Trophoblast cell (in vitro differentiated cells and primary cell): ENCODE measurements around the gene RD3L.
"Not testable (repeated sequence)": the region's sequence is repeated elsewhere in the genome, so short reads cannot be mapped to it uniquely, and the experiment has no call there.

Experiments
- DNase-seq, 2 donors: peaks; one replicate each; pipeline ENCODE4 v3.0.0-alpha.2; 2016
- H2AFZ ChIP-seq: 2 replicates; pipeline ENCODE4 v1.6.1; 2013; ENCODE audit warnings: low read length, moderate library complexity, mild to moderate bottlenecking; ENCODE audit not compliant: insufficient read depth, poor library complexity
- H2AK5ac ChIP-seq: 2 replicates; pipeline ENCODE4 v1.6.1; 2013; ENCODE audit warnings: mild to moderate bottlenecking, low read length
- H2BK120ac ChIP-seq: 2 replicates; pipeline ENCODE4 v1.6.1; 2013; ENCODE audit warnings: low read length, mild to moderate bottlenecking, moderate library complexity; ENCODE audit not compliant: insufficient read depth, poor library complexity
- H2BK12ac ChIP-seq: 2 replicates; pipeline ENCODE4 v1.6.1; 2013; ENCODE audit warnings: mild to moderate bottlenecking, low read length, moderate library complexity
- H2BK5ac ChIP-seq: 2 replicates; pipeline ENCODE4 v1.6.1; 2013; ENCODE audit warnings: low read length, low read depth, moderate library complexity, mild to moderate bottlenecking; ENCODE audit not compliant: poor library complexity
- H3K14ac ChIP-seq: 2 replicates; pipeline ENCODE4 v1.6.1; 2013; ENCODE audit warnings: mild to moderate bottlenecking, low read length
- H3K18ac ChIP-seq: 2 replicates; pipeline ENCODE4 v1.6.1; 2013; ENCODE audit warnings: mild to moderate bottlenecking, low read length
- H3K23ac ChIP-seq: 2 replicates; pipeline ENCODE4 v1.6.1; 2013; ENCODE audit warnings: low read length
- H3K27ac ChIP-seq: 2 replicates; pipeline ENCODE4 v1.5.1; 2013; ENCODE audit warnings: low read depth, mild to moderate bottlenecking, inconsistent platforms, low read length, moderate library complexity
- H3K27me3 ChIP-seq: 2 replicates; pipeline ENCODE4 v1.6.1; 2013; ENCODE audit warnings: inconsistent platforms, mild to moderate bottlenecking, low read length, moderate library complexity; ENCODE audit not compliant: insufficient read depth
- H3K36me3 ChIP-seq, 2 experiments: 1 replicate in 1 of 2; 2 replicates in 1 of 2; pipeline ENCODE4 v1.6.1; 2013; ENCODE audit warnings: low read length in 2 of 2, mild to moderate bottlenecking in 2 of 2, moderate library complexity in 1 of 2; ENCODE audit not compliant: insufficient read depth in 2 of 2, control insufficient read depth in 1 of 2
- H3K4ac ChIP-seq: 2 replicates; pipeline ENCODE4 v1.6.1; 2013; ENCODE audit warnings: low read depth, mild to moderate bottlenecking, low read length, moderate library complexity
- H3K4me1 ChIP-seq, 2 experiments: 1 replicate in 1 of 2; 2 replicates in 1 of 2; pipeline ENCODE4 v1.6.1; 2013; ENCODE audit warnings: low read length in 2 of 2, mild to moderate bottlenecking in 2 of 2, moderate library complexity in 1 of 2; ENCODE audit not compliant: insufficient read depth in 2 of 2, control insufficient read depth in 1 of 2
- H3K4me2 ChIP-seq: 2 replicates; pipeline ENCODE4 v1.6.1; 2013; ENCODE audit warnings: inconsistent platforms, mild to moderate bottlenecking, low read length, moderate library complexity
- H3K4me3 ChIP-seq: 2 replicates; pipeline ENCODE4 v1.5.1; 2013; ENCODE audit warnings: mild to moderate bottlenecking, low read depth, low read length, inconsistent platforms
- H3K79me1 ChIP-seq: one replicate; pipeline ENCODE4 v1.6.1; 2013; ENCODE audit warnings: low read length
- H3K79me2 ChIP-seq: 2 replicates; pipeline ENCODE4 v1.6.1; 2013; ENCODE audit warnings: low read length, mild to moderate bottlenecking; ENCODE audit not compliant: control insufficient read depth, insufficient read depth, poor library complexity
- H3K9ac ChIP-seq: 2 replicates; pipeline ENCODE4 v1.6.1; 2013; ENCODE audit warnings: mild to moderate bottlenecking, low read length
- H3K9me3 ChIP-seq: 2 replicates; pipeline ENCODE4 v1.6.1; 2013; ENCODE audit warnings: low read depth, mild to moderate bottlenecking, control low read depth, inconsistent platforms, low read length; ENCODE audit not compliant: insufficient read depth
- H4K12ac ChIP-seq: 2 replicates; pipeline ENCODE4 v1.6.1; 2013; ENCODE audit warnings: low read depth, mild to moderate bottlenecking, low read length, moderate library complexity
- H4K8ac ChIP-seq: 2 replicates; pipeline ENCODE4 v1.6.1; 2013; ENCODE audit warnings: low read depth, mild to moderate bottlenecking, low read length, moderate library complexity
- H4K91ac ChIP-seq: one replicate; pipeline ENCODE4 v1.6.1; 2013; ENCODE audit warnings: low read depth, mild to moderate bottlenecking, low read length, moderate library complexity
- WGBS: extraction: QIAGEN DNeasy Blood & Tissue Kit; methylation state at CpG from one replicate; pipeline ENCODE4 v1.1.7; 2013; ENCODE audit warnings: missing lambda C conversion rate; ENCODE audit not compliant: insufficient read length, insufficient coverage; ENCODE audit errors: extremely low coverage; 5-methylcytosine and 5-hydroxymethylcytosine counted together

The RD3L gene

GRCh38 chr14:103980623-103981238, 38.4 kb upstream of the RD3L start:
- not testable (repeated sequence) for H3K79me2 ChIP-seq, H3K9me3 ChIP-seq, H2BK5ac ChIP-seq, H3K14ac ChIP-seq, H3K4ac ChIP-seq, H2BK12ac ChIP-seq, H3K18ac ChIP-seq, H3K27me3 ChIP-seq, H2AFZ ChIP-seq, H3K4me2 ChIP-seq, H3K27ac ChIP-seq, H3K79me1 ChIP-seq, H3K36me3 ChIP-seq, H3K23ac ChIP-seq, H4K91ac ChIP-seq, H4K12ac ChIP-seq, H3K9ac ChIP-seq, H3K4me3 ChIP-seq, H2BK120ac ChIP-seq, H2AK5ac ChIP-seq, H3K4me1 ChIP-seq, H4K8ac ChIP-seq
- peak; percentile 8 to 41 for DNase-seq
- WGBS = no CpG with 5 or more reads among the region's 14 CpGs

- H2BK120ac ChIP-seq = no peak overlapping the region
- no peak overlapping the region for H4K12ac ChIP-seq
- no peaks in the 10 kb centered on the region for H3K27me3 ChIP-seq
- no peak overlapping the region for H3K27ac ChIP-seq
- H3K79me2 ChIP-seq = no peaks in the 10 kb centered on the region
- no peak overlapping the region for H3K9ac ChIP-seq
- H2BK5ac ChIP-seq = no peak overlapping the region
- H3K4me3 ChIP-seq = no peak overlapping the region
- no peak overlapping the region for H3K14ac ChIP-seq
- no peak for DNase-seq
- H3K4me2 ChIP-seq = no peak overlapping the region
- H4K91ac ChIP-seq = no peak overlapping the region
- no CpG with 5 or more reads among the region's 2 CpGs for WGBS
- no peaks in the 10 kb centered on the region for H3K79me1 ChIP-seq
- no peaks in the 10 kb centered on the region for H3K4me1 ChIP-seq
- H2BK12ac ChIP-seq = no peak overlapping the region
- H3K18ac ChIP-seq = no peak overlapping the region
- no peak overlapping the region for H3K4ac ChIP-seq
- H4K8ac ChIP-seq = no peak overlapping the region
- H2AFZ ChIP-seq = no peak overlapping the region
- H3K36me3 ChIP-seq = no peaks in the 10 kb centered on the region
- no peak overlapping the region for H3K23ac ChIP-seq
- H2AK5ac ChIP-seq = no peak overlapping the region
- H3K9me3 ChIP-seq = no peaks in the 10 kb centered on the region
These were observed 32.2 kb upstream of the RD3L start for GRCh38 chr14:103974575-103974974.

- Histone ChIP-seq H3K14ac (no peak overlapping the region), H4K8ac (no peak overlapping the region), H3K9me3 (no peaks in the 10 kb centered on the region), H3K36me3 (no peaks in the 10 kb centered on the region), H2BK120ac (no peak overlapping the region), H3K18ac (no peak overlapping the region), H2BK12ac (no peak overlapping the region), H4K91ac (no peak overlapping the region), H3K4me2 (no peak overlapping the region), H2AK5ac (no peak overlapping the region), H3K23ac (no peak overlapping the region), H3K4ac (no peak overlapping the region), H3K4me1 (no peaks in the 10 kb centered on the region), H3K27ac (no peak overlapping the region), H3K79me1 (no peaks in the 10 kb centered on the region), H3K9ac (no peak overlapping the region), H3K4me3 (no peak overlapping the region), H3K79me2 (no peaks in the 10 kb centered on the region), H2BK5ac (no peak overlapping the region), H3K27me3 (no peaks in the 10 kb centered on the region), H4K12ac (no peak overlapping the region), H2AFZ (no peak overlapping the region)
- DNase-seq = no peak
- WGBS = no CpG with 5 or more reads among the region's 4 CpGs
These were observed 31.0 kb upstream of the RD3L start for GRCh38 chr14:103973354-103973753.

GRCh38 chr14:103969961-103970360, 27.6 kb upstream of the RD3L start:
- Histone ChIP-seq H3K36me3 (no peaks in the 10 kb centered on the region), H3K27me3 (no peaks in the 10 kb centered on the region), H3K79me1 (no peaks in the 10 kb centered on the region), H3K9ac (no peak overlapping the region), H3K4me3 (no peak overlapping the region), H3K79me2 (no peaks in the 10 kb centered on the region), H3K23ac (no peak overlapping the region), H2AFZ (no peak overlapping the region), H3K9me3 (no peaks in the 10 kb centered on the region), H2BK5ac (no peak overlapping the region), H3K18ac (no peak overlapping the region), H2AK5ac (no peak overlapping the region), H3K4ac (no peak overlapping the region), H4K91ac (no peak overlapping the region), H3K14ac (no peak overlapping the region), H2BK120ac (no peak overlapping the region), H4K8ac (no peak overlapping the region), H3K27ac (no peak overlapping the region), H4K12ac (no peak overlapping the region), H2BK12ac (no peak overlapping the region), H3K4me1 (no peaks in the 10 kb centered on the region), H3K4me2 (no peak overlapping the region)
- WGBS = no CpG with 5 or more reads among the region's 4 CpGs
- no peak for DNase-seq
